Measurements from ENCODE around the gene NPTN. TPM values are rescaled to one million over a fixed set of nuclear protein-coding genes. Genes with fewer than 3 reads are reported as not detected.

The NPTN gene
- total and polyA plus RNA-seq, 2 of the 13 experiments (the other 11 are each of a cell fraction or from before 2014, with no cell fraction given), result 78.0 to 110 TPM

DNA sequence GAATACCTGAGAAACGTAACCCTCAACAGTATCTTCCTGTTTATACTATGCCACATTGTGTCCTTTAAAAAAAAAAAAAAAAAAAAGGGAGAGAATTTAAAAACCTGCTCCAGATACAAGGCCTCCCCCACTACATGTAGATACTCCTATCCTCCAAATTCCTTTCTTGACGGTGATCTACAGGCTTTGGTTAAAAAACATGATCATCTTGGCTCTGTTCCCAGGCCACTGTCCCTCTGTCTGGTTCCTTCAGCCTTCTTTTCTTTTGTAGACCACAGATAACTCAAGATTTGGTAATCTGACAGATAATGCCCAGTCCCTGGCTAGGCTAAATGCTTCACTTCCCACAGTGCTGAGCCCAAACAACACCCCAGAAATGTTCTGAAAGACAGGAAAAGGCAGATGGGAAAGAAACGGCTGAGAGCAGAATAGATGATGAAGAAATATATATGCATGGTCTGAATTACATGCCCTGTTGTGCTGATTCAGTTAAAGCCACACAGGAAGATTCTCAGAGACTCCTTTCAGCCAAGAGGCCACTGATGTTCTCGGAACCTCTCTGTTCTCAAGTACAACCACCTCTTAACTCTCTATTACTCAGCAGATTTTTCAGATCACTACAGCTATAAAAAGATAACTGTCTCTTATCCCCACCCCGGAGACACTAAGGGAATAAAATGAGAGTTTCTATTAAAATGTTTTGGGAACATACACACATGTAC lies 48.3 kb downstream of the NPTN start:
- Histone ChIP-seq H3K9ac (ENCODE audit: insufficient read depth, low read depth, low read length) (no peak overlapping the region), H3K9me3 (ENCODE audit: low read length) (no peaks in the 10 kb centered on the region), H2AFZ (ENCODE audit: low read length) (no peak overlapping the region), H3K4me3 (replicated peaks in 1 of 3; ENCODE audit: insufficient read depth in 1 of 3, low read depth in 2 of 3, low read length in 3 of 3) (no peak overlapping the region), H3K4me2 (ENCODE audit: low read depth, low read length) (no peak overlapping the region), H3K27me3 (ENCODE audit: control insufficient read depth in 1 of 2, insufficient read depth in 2 of 2, low read length in 2 of 2) (no peaks in the 10 kb centered on the region), H3K79me2 (ENCODE audit: insufficient read depth, low read length) (no peaks in the 10 kb centered on the region), H3K36me3 (replicated peaks in 1 of 2; ENCODE audit: control insufficient read depth in 1 of 2, insufficient read depth in 2 of 2, low read length in 2 of 2) (peaks cover 21 to 66% of the 10 kb centered on the region in 2 experiments; a peak in 4 of 5 replicates), H3K27ac (ENCODE audit: extremely low read length, insufficient read depth, low read length) (no peak overlapping the region), H3K4me1 (ENCODE audit: insufficient read depth, low read length) (no peaks in the 10 kb centered on the region), H4K20me1 (ENCODE audit: insufficient read depth, low read length) (no peaks in the 10 kb centered on the region)
- ChIA-PET CTCF (ENCODE audit: low intra/inter-chr PET ratio, low total read pairs) (no interaction called here), POLR2A (no interaction called here)
- in situ Hi-C loops (cut with HindIII; ENCODE audit: extremely low pct_ligation_motif_present, low pct_unique_long_range_greater_than_20kb), result no loop called here
- DNase-seq (ENCODE audit: low spot score) (no peak), ATAC-seq (no peak), FAIRE-seq (no peak)
- WGBS (ENCODE audit: low lambda C conversion rate), result 94% methylated on average over 5 of the region's 5 CpGs
- TF ChIP-seq NONO (IDR thresholded peaks at IDR 0.05), result no peak
- no peak for TF ChIP-seq NONO (CRISPR knock-in tag; conservative IDR thresholded peaks at IDR 0.05)
- TF ChIP-seq NFRKB (IDR thresholded peaks at IDR 0.05), result no peak
- no peak for TF ChIP-seq SRSF9 (IDR thresholded peaks at IDR 0.05; ENCODE audit: borderline replicate concordance, insufficient read depth, low read depth, low read length, poor library complexity, severe bottlenecking)
- TF ChIP-seq NPAS2 (CRISPR knock-in tag; IDR thresholded peaks at IDR 0.05; ENCODE audit: borderline replicate concordance), result no peak
- TF ChIP-seq, protein P1, sequence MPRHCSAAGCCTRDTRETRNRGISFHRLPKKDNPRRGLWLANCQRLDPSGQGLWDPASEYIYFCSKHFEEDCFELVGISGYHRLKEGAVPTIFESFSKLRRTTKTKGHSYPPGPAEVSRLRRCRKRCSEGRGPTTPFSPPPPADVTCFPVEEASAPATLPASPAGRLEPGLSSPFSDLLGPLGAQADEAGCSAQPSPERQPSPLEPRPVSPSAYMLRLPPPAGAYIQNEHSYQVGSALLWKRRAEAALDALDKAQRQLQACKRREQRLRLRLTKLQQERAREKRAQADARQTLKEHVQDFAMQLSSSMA (CRISPR knock-in tag; IDR thresholded peaks at IDR 0.05), result no peak
- no peak for TF ChIP-seq ZNF816 (CRISPR knock-in tag; IDR thresholded peaks at IDR 0.05; ENCODE audit: borderline replicate concordance)
- TF ChIP-seq ERF (CRISPR knock-in tag; IDR thresholded peaks at IDR 0.05), result no peak
- TF ChIP-seq ZNF260 (CRISPR knock-in tag; IDR thresholded peaks at IDR 0.05; ENCODE audit: borderline replicate concordance, low read depth), result no peak
- TF ChIP-seq ZNF33A (CRISPR knock-in tag; IDR thresholded peaks at IDR 0.05; ENCODE audit: borderline replicate concordance), result no peak
- no peak for TF ChIP-seq NCOA2 (CRISPR knock-in tag; IDR thresholded peaks at IDR 0.05)
- no peak for TF ChIP-seq NR2F2 (IDR thresholded peaks at IDR 0.05; ENCODE audit: borderline replicate concordance, low read depth)
- TF ChIP-seq KAT7 (CRISPR knock-in tag; IDR thresholded peaks at IDR 0.05; ENCODE audit: borderline replicate concordance), result no peak
- no peak for TF ChIP-seq FOSL2 (CRISPR knock-in tag; IDR thresholded peaks at IDR 0.05)
- no peak for TF ChIP-seq DNMT3B (CRISPR knock-in tag; conservative IDR thresholded peaks at IDR 0.05)
- TF ChIP-seq ZNF781 (CRISPR knock-in tag; IDR thresholded peaks at IDR 0.05; ENCODE audit: borderline replicate concordance, not compliant biosample characterization), result no peak
- BruUV-seq (replicated peaks), result no TSS peak
- intact Hi-C loops (cut with micrococcal nuclease; ENCODE audit: unreplicated experiment), result no loop called here

Data from HepG2 (cell line).